HepG2 (cell line): Measurements from ENCODE around the gene BATF2. TPM values are rescaled to one million over a fixed set of nuclear protein-coding genes. Genes with fewer than 3 reads are reported as not detected.

Experiments used
- ATAC-seq: fragments of 200-7000 bp; cut with Tn5 transposase; 3 replicates; pipeline ENCODE4 v1.9.1; 2020; ENCODE audit warnings: mild to moderate bottlenecking, moderate library complexity
- BruUV-seq: library from RNA; stranded (reverse); fragments of 400-500 nt; replicated peaks from 2 replicates; lab custom pipeline; 2021; lab: Mats Ljungman, UMichigan
- CTCF ChIA-PET: fragments of 300-600 bp; formaldehyde crosslinking; extraction: SDS; loops from one replicate; lab custom pipeline; 2021; ENCODE audit warnings: low total read pairs, inconsistent platforms, low intra/inter-chr PET ratio; lab: Yijun Ruan, JAX
- POLR2A ChIA-PET: fragments of 350-600 bp; sonication (Branson Sonifier 250); formaldehyde crosslinking; loops from one replicate; lab custom pipeline; 2020; ENCODE audit warnings: antibody characterized with exemption, inconsistent platforms; lab: Yijun Ruan, JAX
- DNase-seq: peaks from one replicate; pipeline ENCODE4 v3.0.0-alpha.2; 2015; ENCODE audit warnings: low spot score
- FAIRE-seq: peaks from 3 replicates; lab custom pipeline; 2011; peaks lifted over from hg19 to GRCh38; lab: Jason Lieb, UNC
- H2AFZ ChIP-seq: one replicate; pipeline ENCODE4 v1.6.1; 2011; ENCODE audit warnings: low read length, inconsistent platforms
- H3K27ac ChIP-seq: fragments of 300-600 bp; 3 replicates; pipeline ENCODE4 v1.8.0; 2011; ENCODE audit warnings: mixed run types, mild to moderate bottlenecking, mixed read lengths, low read length, inconsistent platforms; ENCODE audit not compliant: insufficient read depth; ENCODE audit errors: extremely low read length
- H3K27me3 ChIP-seq, 2 experiments: fragments of 200-600 bp in 1 of 2; 2 replicates in 1 of 2; 3 replicates in 1 of 2; pipeline versions ENCODE4 v1.6.0 to v1.8.0; 2011; ENCODE audit warnings: low read length in 2 of 2, mild to moderate bottlenecking in 2 of 2, moderate library complexity in 2 of 2, inconsistent platforms in 1 of 2; ENCODE audit not compliant: insufficient read depth in 2 of 2, control insufficient read depth in 1 of 2
- H3K36me3 ChIP-seq, 2 experiments: fragments of 200-600 bp in 1 of 2; replicated peaks in 1 of 2; 2 replicates in 1 of 2; 3 replicates in 1 of 2; pipeline versions ENCODE4 v1.5.1 to v1.8.0; 2011; ENCODE audit warnings: low read length in 2 of 2, inconsistent platforms in 1 of 2; ENCODE audit not compliant: insufficient read depth in 2 of 2, control insufficient read depth in 1 of 2
- H3K4me1 ChIP-seq: 2 replicates; pipeline ENCODE4 v1.5.1; 2012; ENCODE audit warnings: low read length, inconsistent platforms; ENCODE audit not compliant: insufficient read depth
- H3K4me2 ChIP-seq: 2 replicates; pipeline ENCODE4 v1.6.0; 2011; ENCODE audit warnings: low read depth, low read length, inconsistent platforms
- H3K4me3 ChIP-seq, 3 experiments: fragments of 200-600 bp in 1 of 3; sonication (generic), shearing (Covaris generic) in 1 of 3; replicated peaks in 1 of 3; 2 replicates each; pipeline ENCODE4 v1.5.1; 2011 to 2016; ENCODE audit warnings: low read length in 3 of 3, inconsistent platforms in 2 of 3, low read depth in 2 of 3, mild to moderate bottlenecking in 2 of 3, control low read depth in 1 of 3, mixed read lengths in 1 of 3; ENCODE audit not compliant: insufficient read depth in 1 of 3
- H3K79me2 ChIP-seq: one replicate; pipeline ENCODE4 v1.6.1; 2011; ENCODE audit warnings: low read length, inconsistent platforms; ENCODE audit not compliant: insufficient read depth
- H3K9ac ChIP-seq: 2 replicates; pipeline ENCODE4 v1.6.0; 2011; ENCODE audit warnings: mild to moderate bottlenecking, low read depth, low read length, inconsistent platforms; ENCODE audit not compliant: insufficient read depth
- H3K9me3 ChIP-seq: 2 replicates; pipeline ENCODE4 v1.5.1; 2012; ENCODE audit warnings: mild to moderate bottlenecking, low read length
- H4K20me1 ChIP-seq: 2 replicates; pipeline ENCODE4 v1.6.0; 2011; ENCODE audit warnings: inconsistent platforms, mild to moderate bottlenecking, low read length, moderate library complexity; ENCODE audit not compliant: insufficient read depth
- AGO2 ChIP-seq: fragments of 200-400 bp; formaldehyde crosslinking; optimal IDR thresholded peaks from 2 replicates; pipeline ENCODE3; 2017; ENCODE audit warnings: mild to moderate bottlenecking, low read depth, low read length, moderate library complexity
- CENPT ChIP-seq: sonication (generic); formaldehyde crosslinking; IDR thresholded peaks from 2 replicates; pipeline ENCODE4 v1.8.0; 2022; ENCODE audit warnings: low read depth, mild to moderate bottlenecking, moderate library complexity, missing genetic modification reagents
- HMG20B ChIP-seq: conservative IDR thresholded peaks from 2 replicates; pipeline ENCODE4 v1.6.1; 2016; ENCODE audit warnings: missing genetic modification reagents, missing compliant biosample characterization
- ISX ChIP-seq: sonication (generic); formaldehyde crosslinking; conservative IDR thresholded peaks from 2 replicates; pipeline ENCODE4 v1.5.0; 2020; ENCODE audit warnings: missing genetic modification reagents
- MEIS1 ChIP-seq: sonication (generic); formaldehyde crosslinking; IDR thresholded peaks from 2 replicates; pipeline ENCODE4 v1.9.0; 2021; ENCODE audit warnings: mild to moderate bottlenecking, missing genetic modification reagents, moderate library complexity, borderline replicate concordance
- NBN ChIP-seq: fragments of 450-650 bp; conservative IDR thresholded peaks from 2 replicates; pipeline ENCODE4 v1.6.1; 2017
- NR3C1 ChIP-seq: sonication (generic); formaldehyde crosslinking; IDR thresholded peaks from 2 replicates; pipeline ENCODE4 v1.4.0; 2020; ENCODE audit warnings: missing genetic modification reagents
- SP5 ChIP-seq: IDR thresholded peaks from 2 replicates; pipeline ENCODE4 v1.6.1; 2016; ENCODE audit warnings: low read depth, borderline replicate concordance
- SRF ChIP-seq: IDR thresholded peaks from 2 replicates; pipeline ENCODE4 v1.6.1; 2011; ENCODE audit warnings: mild to moderate bottlenecking, low read depth, low read length, moderate library complexity
- ZFP82 ChIP-seq: sonication (generic); formaldehyde crosslinking; IDR thresholded peaks from 2 replicates; pipeline ENCODE4 v1.5.1; 2020; ENCODE audit warnings: mild to moderate bottlenecking, missing genetic modification reagents, borderline replicate concordance
- ZNF207 ChIP-seq: fragments of 450-650 bp; IDR thresholded peaks from 2 replicates; pipeline ENCODE4 v1.6.1; 2016; ENCODE audit warnings: antibody characterized with exemption, borderline replicate concordance
- ZNF615 ChIP-seq: sonication (generic); formaldehyde crosslinking; IDR thresholded peaks from 2 replicates; pipeline ENCODE4 v1.5.0; 2020; ENCODE audit warnings: mild to moderate bottlenecking, missing genetic modification reagents, borderline replicate concordance
- ZSCAN20 ChIP-seq: sonication (generic); formaldehyde crosslinking; IDR thresholded peaks from 2 replicates; pipeline ENCODE4 v1.4.0; 2020; ENCODE audit warnings: missing genetic modification reagents, mild to moderate bottlenecking, borderline replicate concordance
- WGBS: methylation state at CpG from one replicate; pipeline ENCODE4 v1.1.6; 2017; ENCODE audit warnings: low lambda C conversion rate; 5-methylcytosine and 5-hydroxymethylcytosine counted together
- in situ Hi-C: cut with HindIII; loops from 2 replicates; pipeline ENCODE4 v1.10.0; 2017; ENCODE audit warnings: low pct_unique_long_range_greater_than_20kb; ENCODE audit not compliant: extremely low pct_ligation_motif_present
- intact Hi-C: fragments of 100-400 bp; cut with micrococcal nuclease; formaldehyde crosslinking; loops from one replicate; pipeline ENCODE4 v1.10.0; 2022; ENCODE audit not compliant: unreplicated experiment
- polyA plus RNA-seq, 8 experiments: library from polyadenylated mRNA; depleted of rRNA in 3 of 8; stranded (reverse) in 7 of 8; unstranded in 1 of 8; fragments of >200 nt; fragmentation: Illumina TruSeq in 4 of 8; extraction: Trizol in 4 of 8; gene quantifications; 2 replicates each; pipeline versions ENCODE4 v1.2.1 to v1.2.3, GENCODE V29; 2011 to 2016; ENCODE audit warnings: low read depth in 4 of 8, missing spikeins in 1 of 8, mixed read lengths in 1 of 8; ENCODE audit not compliant: insufficient read depth in 1 of 8
- total RNA-seq, 5 experiments: library from RNA; depleted of rRNA; stranded (reverse); fragments of >200 nt; fragmentation: Illumina TruSeq; extraction: Trizol; gene quantifications; 2 replicates each; pipeline ENCODE4 v1.2.3, GENCODE V29; 2016; ENCODE audit warnings: low read depth in 1 of 5
- TF ChIP-seq, protein P1 (sequence below): sonication (generic); formaldehyde crosslinking; IDR thresholded peaks from 2 replicates; pipeline ENCODE4 v1.5.0; 2020; ENCODE audit warnings: missing genetic modification reagents, mild to moderate bottlenecking, borderline replicate concordance
- TF ChIP-seq, protein P2 (sequence below), 2 experiments: sonication (generic) in 1 of 2; formaldehyde crosslinking in 1 of 2; IDR thresholded peaks; 2 replicates each; pipeline versions ENCODE4 v1.4.0 to v1.6.1; 2018 to 2020; ENCODE audit warnings: missing genetic modification reagents in 2 of 2, borderline replicate concordance in 1 of 2, low read depth in 1 of 2, mild to moderate bottlenecking in 1 of 2, missing biosample characterization in 1 of 2
- TF ChIP-seq, protein P3 (sequence below): sonication (generic); formaldehyde crosslinking; IDR thresholded peaks from 2 replicates; pipeline ENCODE4 v1.8.0; 2022; ENCODE audit warnings: low read depth, missing genetic modification reagents
- TF ChIP-seq, protein P4 (sequence below): sonication (generic); formaldehyde crosslinking; IDR thresholded peaks from 2 replicates; pipeline ENCODE4 v1.5.0; 2020; ENCODE audit warnings: mild to moderate bottlenecking, missing genetic modification reagents, moderate library complexity

Gene BATF2
- total and polyA plus RNA-seq, 2 of the 13 experiments (the other 11 are each of a cell fraction or from before 2014, with no cell fraction given): 2.8 to 3.9 TPM

DNA sequence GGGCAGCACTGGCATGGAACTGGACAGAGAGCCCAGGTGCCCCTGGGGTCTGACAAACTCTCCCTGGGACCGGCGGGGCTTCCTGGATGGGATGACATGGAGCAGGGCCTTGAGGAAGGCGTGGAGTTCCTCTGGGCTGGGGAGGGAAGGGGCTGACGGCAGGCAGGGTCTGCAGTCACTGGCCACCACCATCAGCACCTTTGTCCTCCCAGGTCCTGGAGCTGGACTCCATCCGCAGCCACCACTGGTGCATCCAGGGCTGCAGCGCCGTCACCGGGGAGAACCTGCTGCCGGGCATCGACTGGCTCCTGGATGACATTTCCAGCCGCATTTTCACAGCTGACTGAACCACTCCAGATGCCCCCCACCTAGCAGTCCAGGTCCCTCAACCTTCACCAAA lies 24.7 kb upstream of the BATF2 start:
- POLR2A ChIA-PET: interaction anchor here (1.4 kb wide), 1 partner anchor 19 kb away, joined by 4 read pairs; the partner anchor contains the start of gene SAC3D1
- peaks cover 69% of the 10 kb centered on the region for H3K4me1 ChIP-seq
- H3K9me3 ChIP-seq: no peaks in the 10 kb centered on the region
- WGBS: 100% methylated on average over 6 of the region's 11 CpGs
- intact Hi-C loops: no loop called here
- CTCF ChIA-PET: no interaction called here
- no peak overlapping the region for H3K4me3 ChIP-seq
- DNase-seq (no peak), ATAC-seq (no peak), FAIRE-seq (no peak)
- no TSS peak for BruUV-seq
- H3K79me2 ChIP-seq: no peaks in the 10 kb centered on the region
- no peaks in the 10 kb centered on the region for H3K27me3 ChIP-seq
- H3K36me3 ChIP-seq: no peaks in the 10 kb centered on the region
- no peak overlapping the region for H3K27ac ChIP-seq
- no peak overlapping the region for H2AFZ ChIP-seq
- H3K9ac ChIP-seq: no peak overlapping the region
- H3K4me2 ChIP-seq: no peak overlapping the region
- in situ Hi-C loops: no loop called here
- TF ChIP-seq ZSCAN20 (no peak), SP5 (CRISPR knock-in tag) (no peak), ZFP82 (no peak), AGO2 (peak; percentile 25), SRF (no peak), NBN (no peak), CENPT (CRISPR knock-in tag) (no peak), HMG20B (CRISPR knock-in tag) (no peak), NR3C1 (no peak), ZNF207 (no peak), ZNF615 (CRISPR knock-in tag) (no peak), ISX (CRISPR knock-in tag) (no peak), MEIS1 (CRISPR knock-in tag) (no peak)
- TF ChIP-seq, protein P1, sequence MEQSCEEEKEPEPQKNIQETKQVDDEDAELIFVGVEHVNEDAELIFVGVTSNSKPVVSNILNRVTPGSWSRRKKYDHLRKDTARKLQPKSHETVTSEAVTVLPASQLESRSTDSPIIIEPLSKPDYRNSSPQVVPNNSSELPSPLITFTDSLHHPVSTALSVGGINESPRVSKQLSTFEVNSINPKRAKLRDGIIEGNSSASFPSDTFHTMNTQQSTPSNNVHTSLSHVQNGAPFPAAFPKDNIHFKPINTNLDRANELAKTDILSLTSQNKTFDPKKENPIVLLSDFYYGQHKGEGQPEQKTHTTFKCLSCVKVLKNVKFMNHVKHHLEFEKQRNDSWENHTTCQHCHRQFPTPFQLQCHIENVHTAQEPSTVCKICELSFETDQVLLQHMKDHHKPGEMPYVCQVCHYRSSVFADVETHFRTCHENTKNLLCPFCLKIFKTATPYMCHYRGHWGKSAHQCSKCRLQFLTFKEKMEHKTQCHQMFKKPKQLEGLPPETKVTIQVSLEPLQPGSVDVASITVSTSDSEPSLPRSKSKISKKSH (CRISPR knock-in tag): peak; percentile 45; the same call in 1 of the 2 replicates
- TF ChIP-seq, protein P2, sequence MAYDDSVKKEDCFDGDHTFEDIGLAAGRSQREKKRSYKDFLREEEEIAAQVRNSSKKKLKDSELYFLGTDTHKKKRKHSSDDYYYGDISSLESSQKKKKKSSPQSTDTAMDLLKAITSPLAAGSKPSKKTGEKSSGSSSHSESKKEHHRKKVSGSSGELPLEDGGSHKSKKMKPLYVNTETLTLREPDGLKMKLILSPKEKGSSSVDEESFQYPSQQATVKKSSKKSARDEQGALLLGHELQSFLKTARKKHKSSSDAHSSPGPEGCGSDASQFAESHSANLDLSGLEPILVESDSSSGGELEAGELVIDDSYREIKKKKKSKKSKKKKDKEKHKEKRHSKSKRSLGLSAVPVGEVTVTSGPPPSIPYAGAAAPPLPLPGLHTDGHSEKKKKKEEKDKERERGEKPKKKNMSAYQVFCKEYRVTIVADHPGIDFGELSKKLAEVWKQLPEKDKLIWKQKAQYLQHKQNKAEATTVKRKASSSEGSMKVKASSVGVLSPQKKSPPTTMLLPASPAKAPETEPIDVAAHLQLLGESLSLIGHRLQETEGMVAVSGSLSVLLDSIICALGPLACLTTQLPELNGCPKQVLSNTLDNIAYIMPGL (CRISPR knock-in tag; IDR thresholded peaks at IDR 0.05; ENCODE audit: borderline replicate concordance in 1 of 2, low read depth in 1 of 2): no peak
- TF ChIP-seq, protein P3, sequence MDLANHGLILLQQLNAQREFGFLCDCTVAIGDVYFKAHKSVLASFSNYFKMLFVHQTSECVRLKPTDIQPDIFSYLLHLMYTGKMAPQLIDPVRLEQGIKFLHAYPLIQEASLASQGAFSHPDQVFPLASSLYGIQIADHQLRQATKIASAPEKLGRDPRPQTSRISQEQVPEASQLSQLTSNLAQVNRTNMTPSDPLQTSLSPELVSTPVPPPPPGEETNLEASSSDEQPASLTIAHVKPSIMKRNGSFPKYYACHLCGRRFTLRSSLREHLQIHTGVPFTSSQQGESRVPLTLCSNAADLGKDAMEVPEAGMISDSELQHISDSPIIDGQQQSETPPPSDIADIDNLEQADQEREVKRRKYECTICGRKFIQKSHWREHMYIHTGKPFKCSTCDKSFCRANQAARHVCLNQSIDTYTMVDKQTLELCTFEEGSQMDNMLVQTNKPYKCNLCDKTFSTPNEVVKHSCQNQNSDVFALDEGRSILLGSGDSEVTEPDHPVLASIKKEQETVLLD: no peak
- TF ChIP-seq, protein P4, sequence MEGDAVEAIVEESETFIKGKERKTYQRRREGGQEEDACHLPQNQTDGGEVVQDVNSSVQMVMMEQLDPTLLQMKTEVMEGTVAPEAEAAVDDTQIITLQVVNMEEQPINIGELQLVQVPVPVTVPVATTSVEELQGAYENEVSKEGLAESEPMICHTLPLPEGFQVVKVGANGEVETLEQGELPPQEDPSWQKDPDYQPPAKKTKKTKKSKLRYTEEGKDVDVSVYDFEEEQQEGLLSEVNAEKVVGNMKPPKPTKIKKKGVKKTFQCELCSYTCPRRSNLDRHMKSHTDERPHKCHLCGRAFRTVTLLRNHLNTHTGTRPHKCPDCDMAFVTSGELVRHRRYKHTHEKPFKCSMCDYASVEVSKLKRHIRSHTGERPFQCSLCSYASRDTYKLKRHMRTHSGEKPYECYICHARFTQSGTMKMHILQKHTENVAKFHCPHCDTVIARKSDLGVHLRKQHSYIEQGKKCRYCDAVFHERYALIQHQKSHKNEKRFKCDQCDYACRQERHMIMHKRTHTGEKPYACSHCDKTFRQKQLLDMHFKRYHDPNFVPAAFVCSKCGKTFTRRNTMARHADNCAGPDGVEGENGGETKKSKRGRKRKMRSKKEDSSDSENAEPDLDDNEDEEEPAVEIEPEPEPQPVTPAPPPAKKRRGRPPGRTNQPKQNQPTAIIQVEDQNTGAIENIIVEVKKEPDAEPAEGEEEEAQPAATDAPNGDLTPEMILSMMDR (CRISPR knock-in tag): no peak
- no peaks in the 10 kb centered on the region for H4K20me1 ChIP-seq
